Ishikawa (cell line): Measurements from ENCODE around the gene KDM2B.

Experiments used
- CEBPB ChIP-seq: IDR thresholded peaks from 2 replicates; pipeline ENCODE4 v1.6.1; 2012
- CREB1 ChIP-seq: IDR thresholded peaks from 2 replicates; pipeline ENCODE4 v1.6.1; 2012; ENCODE audit warnings: low read depth
- EGR1 ChIP-seq: IDR thresholded peaks from 2 replicates; pipeline ENCODE4 v1.6.1; 2012
- EP300 ChIP-seq: IDR thresholded peaks from 2 replicates; pipeline ENCODE4 v1.6.1; 2012; ENCODE audit warnings: borderline replicate concordance
- MAX ChIP-seq: IDR thresholded peaks from 2 replicates; pipeline ENCODE4 v1.6.1; 2012
- NFIC ChIP-seq: IDR thresholded peaks from 2 replicates; pipeline ENCODE4 v1.6.1; 2012
- RAD21 ChIP-seq: IDR thresholded peaks from 2 replicates; pipeline ENCODE4 v1.6.1; 2012; ENCODE audit warnings: low read depth
- REST ChIP-seq: IDR thresholded peaks from 2 replicates; pipeline ENCODE4 v1.6.1; 2012; ENCODE audit warnings: low read depth, mild to moderate bottlenecking
- TCF12 ChIP-seq: IDR thresholded peaks from 2 replicates; pipeline ENCODE4 v1.6.1; 2012; ENCODE audit warnings: low read depth
- YY1 ChIP-seq: IDR thresholded peaks from 2 replicates; pipeline ENCODE4 v1.6.1; 2012; ENCODE audit warnings: low read depth

GRCh38 chr12:121620333-121620891 lies 39.6 kb upstream of the KDM2B start:
- TF ChIP-seq RAD21 (no peak), EP300 (no peak), REST (no peak), MAX (no peak), CREB1 (no peak), YY1 (no peak), EGR1 (no peak), CEBPB (no peak), TCF12 (no peak), NFIC (no peak)
